NCI-H82 treated with DMSO at 0.1 percent for 48 hours (cell line): ENCODE data around the gene CYSRT1.
"Not testable (repeated sequence)": the region's sequence is repeated elsewhere in the genome, so short reads cannot be mapped to it uniquely, and the experiment has no call there.

Experiments
- DNase-seq: peaks from one replicate; lab custom pipeline; 2025; ENCODE audit not compliant: unreplicated experiment; lab: John Stamatoyannopoulos, UW

Gene CYSRT1

GRCh38 chr9:137251490-137252268 lies 26.7 kb downstream of the CYSRT1 start:
- DNase-seq: no peak

GRCh38 chr9:137252555-137253506 lies 27.9 kb downstream of the CYSRT1 start:
- DNase-seq: no peak

GRCh38 chr9:137253717-137254623 lies 29.0 kb downstream of the CYSRT1 start:
- no peak for DNase-seq

- peak; percentile 52 for DNase-seq
Measured at GRCh38 chr9:137254624-137255447, 29.9 kb downstream of the CYSRT1 start, which contains the start of gene NELFB. Gene NELFB, plus strand, starts transcription at chr9:137255327.

DNA sequence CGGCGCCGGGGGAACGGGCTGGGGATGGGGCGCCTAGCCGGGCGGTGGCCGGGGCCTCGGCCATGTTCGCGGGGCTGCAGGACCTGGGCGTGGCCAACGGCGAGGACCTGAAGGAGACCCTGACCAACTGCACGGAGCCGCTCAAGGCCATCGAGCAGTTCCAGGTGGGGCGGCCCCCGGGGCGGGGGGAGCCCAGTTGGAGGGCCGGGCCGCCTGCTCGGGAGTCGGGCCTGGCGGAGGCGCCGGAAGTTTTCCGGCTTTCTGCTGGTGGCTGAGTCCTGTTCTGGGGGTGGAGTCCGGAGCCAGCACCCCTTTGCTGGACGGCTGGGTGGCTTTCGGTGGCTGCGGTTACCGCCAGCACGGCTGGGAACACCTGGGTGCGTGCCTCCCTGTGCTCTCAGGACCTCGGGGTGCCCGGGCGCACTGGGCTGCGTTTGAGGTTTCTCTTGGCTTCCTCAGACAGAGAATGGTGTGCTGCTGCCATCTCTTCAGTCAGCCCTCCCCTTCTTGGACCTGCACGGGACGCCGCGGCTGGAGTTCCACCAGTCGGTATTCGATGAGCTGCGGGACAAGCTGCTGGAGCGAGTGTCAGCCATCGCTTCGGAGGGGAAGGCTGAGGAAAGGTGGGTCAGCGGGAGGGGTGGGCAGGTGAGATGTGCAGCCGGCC lies 30.6 kb downstream of the CYSRT1 start:
- DNase-seq: no peak

GRCh38 chr9:137256362-137256761 lies 31.4 kb downstream of the CYSRT1 start:
- DNase-seq: no peak

GRCh38 chr9:137256856-137257255 lies 31.9 kb downstream of the CYSRT1 start:
- no peak for DNase-seq

DNA sequence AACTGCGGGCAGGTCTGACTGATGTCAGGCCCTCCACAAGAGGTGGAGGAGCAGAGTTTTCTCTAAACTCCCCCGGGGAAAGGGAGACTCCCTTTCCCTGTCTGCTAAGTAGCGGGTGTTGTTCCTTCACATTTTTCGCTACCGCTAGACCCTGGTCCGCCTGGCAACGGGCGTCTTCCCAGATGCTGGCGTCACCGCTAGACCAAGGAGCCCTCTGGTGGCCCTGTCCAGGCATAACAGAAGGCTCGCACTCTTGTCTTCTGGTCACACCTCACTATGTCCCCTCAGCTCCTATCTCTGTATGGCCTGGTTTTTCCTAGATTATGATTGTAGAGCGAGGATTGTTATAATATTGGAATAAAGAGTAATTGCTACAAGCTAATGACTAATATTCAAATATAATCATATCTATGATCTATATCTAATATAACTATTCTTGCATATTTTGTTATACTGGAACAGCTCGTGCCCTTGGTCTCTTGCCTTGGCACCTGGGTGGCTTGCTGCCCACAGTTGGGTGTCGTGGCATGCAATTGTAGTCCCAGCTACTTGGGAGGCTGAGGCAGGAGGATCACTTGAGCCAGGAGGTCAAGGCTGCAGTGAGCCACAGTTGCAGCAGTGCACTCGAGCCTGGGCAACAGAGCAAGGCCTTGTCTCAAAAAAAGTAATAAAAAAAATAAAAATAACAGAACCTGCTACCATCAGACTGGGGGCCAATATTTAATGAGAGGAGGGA lies 37.4 kb downstream of the CYSRT1 start:
- not testable (repeated sequence) for DNase-seq

DNA sequence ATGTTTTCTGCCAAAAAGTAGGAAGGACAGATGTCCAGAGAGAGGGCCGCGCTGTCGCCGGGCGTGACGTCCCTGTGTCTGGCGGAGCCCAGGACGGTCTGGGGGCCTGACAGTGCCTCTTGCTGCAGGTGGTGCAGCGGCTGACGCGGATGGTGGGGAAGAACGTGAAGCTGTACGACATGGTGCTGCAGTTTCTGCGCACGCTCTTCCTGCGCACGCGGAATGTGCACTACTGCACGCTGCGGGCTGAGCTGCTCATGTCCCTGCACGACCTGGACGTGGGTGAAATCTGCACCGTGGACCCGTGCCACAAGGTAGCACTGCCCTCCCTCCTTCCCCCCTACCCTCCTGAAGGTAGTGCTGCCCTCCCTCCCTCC lies 37.9 kb downstream of the CYSRT1 start:
- DNase-seq: no peak

DNA sequence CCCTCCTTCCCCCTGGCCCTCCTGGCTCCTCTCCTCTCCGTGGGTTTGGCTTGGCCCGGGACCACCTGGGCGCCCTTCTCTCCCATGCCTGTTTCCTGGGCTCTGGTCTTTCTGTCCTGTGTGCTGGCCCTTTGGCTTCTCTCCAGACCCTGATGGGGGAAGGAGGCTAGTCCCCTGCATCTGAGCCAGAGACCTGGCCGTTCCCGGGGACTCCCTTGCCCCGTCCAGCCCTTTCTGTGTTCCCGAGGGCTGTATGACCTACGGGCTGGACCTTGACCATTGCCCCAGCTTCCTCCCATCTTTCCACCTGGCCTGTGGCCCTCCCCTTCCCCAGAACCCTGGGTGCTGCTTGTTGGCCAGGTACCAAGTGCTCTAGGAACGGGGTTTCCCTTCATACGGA lies 38.5 kb downstream of the CYSRT1 start:
- DNase-seq: no peak

DNA sequence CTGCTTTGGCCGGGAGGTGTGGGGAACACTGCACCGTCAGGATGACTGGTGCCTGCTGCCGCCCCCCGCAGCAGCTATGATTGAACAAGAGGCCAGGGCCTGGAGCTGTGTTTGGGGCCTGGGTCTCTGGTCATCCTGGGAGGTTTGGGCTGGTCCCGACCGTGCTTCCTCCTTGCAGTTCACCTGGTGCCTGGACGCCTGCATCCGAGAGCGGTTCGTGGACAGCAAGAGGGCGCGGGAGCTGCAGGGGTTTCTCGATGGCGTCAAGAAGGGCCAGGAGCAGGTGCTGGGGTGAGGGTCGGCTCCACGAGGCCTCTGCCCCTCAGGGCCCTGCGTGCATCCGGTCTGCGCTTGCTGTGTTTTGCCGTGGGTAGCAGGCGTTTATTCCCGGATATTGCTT lies 39.1 kb downstream of the CYSRT1 start:
- DNase-seq: no peak

DNA sequence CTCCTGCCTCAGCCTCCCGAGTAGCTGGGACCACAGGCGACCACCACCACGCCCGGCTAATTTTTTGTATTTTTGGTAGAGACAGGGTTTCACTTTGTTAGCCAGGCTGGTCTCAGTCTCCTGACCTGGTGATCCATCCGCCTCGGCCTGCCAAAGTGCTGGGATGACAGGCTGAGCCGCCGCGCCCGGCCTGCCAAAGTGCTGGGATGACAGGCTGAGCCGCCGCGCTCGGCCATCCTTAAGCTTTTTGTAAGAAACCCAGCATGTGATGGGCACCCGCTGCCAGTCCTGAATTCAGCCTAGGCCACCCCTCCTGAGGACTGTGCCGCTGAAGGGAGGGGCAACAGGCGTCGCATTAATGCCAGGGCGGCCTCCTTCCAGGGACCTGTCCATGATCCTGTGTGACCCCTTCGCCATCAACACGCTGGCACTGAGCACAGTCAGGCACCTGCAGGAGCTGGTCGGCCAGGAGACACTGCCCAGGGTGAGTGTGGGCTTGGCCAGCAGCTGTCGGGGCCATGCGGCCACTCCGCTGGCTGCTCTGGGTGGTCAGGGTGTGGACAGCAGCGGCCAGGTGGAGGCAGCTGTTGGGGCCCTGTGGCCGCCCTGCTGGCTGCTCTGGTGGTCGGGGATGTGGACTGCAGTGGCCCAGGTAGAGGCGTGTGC lies 40.7 kb downstream of the CYSRT1 start:
- DNase-seq: no peak

DNA sequence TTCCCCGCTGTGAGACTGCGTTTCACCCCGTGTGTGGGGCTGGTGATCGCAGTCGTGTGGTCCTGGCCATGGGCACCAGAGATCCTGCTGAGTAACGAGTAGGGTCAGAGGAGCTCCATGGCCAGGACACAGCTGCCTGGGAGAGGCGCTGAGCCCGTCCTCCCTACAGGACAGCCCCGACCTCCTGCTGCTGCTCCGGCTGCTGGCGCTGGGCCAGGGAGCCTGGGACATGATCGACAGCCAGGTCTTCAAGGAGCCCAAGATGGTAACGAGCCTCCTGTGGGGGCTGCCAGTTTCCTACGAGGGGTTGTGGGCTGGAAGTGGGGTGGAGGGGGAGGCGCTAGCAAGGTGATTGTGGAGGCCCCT lies 41.2 kb downstream of the CYSRT1 start:
- DNase-seq: no peak

DNA sequence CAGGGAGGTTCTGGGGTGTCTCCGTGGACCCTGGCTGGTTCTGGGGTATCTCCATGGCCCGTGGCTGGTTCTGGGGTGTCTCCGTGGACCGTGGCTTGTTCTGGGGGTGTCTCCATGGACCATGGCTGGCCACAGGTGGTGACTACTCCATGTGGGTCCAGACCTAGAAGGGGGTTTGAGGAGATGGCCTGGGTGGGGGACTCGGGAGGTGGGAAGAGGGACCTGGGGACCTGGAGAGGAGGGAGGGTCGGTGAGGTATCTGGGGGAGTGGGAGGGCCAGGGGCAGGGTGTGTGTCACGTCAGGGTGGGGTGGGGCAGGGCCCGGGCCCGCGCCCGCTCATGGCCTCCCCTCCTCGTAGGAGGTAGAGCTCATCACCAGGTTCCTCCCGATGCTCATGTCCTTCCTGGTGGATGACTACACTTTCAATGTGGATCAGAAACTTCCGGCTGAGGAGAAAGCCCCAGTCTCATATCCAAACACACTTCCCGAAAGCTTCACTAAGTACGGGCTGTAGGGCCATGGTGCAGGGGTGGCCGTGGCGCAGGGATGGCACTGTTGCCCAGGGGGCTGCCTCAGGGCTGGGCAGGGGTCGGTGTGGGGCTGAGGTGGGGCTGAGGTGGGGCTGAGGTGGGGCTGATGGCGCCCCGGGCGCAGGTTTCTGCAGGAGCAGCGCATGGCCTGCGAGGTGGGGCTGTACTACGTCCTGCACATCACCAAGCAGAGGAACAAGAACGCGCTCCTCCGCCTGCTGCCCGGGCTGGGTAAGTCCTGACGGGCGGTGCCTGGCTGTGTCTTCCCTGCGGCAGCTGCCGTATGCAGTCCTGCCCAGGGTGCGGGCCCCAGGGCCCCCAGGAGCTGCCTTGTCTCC lies 41.8 kb downstream of the CYSRT1 start:
- no peak for DNase-seq

DNA sequence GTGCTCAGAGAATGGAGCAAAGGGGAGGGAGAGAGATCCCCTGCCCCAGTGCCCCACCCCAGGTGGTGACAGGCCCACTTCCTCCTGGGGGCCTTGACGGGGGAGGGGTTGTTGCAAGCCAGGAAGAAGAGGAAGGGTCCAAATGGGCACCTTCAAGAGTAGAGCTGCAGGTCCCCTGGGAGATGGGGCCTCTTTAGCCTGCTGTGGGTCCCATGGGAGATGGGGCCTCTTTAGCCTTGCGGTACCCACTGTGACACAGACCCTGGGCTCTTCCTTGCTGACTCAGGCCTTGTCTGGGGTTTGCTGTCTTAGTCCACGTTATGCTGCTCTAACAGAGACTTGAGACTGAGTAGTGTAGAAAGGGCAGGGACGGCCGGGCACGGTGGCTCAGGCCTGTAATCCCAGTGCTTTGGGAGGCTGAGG lies 43.0 kb downstream of the CYSRT1 start:
- no peak for DNase-seq

GRCh38 chr9:137268538-137269201 lies 43.7 kb downstream of the CYSRT1 start:
- DNase-seq: no peak

GRCh38 chr9:137269231-137269772 lies 44.3 kb downstream of the CYSRT1 start:
- DNase-seq: no peak
